Liver (tissue), 9 donors: Measurements from ENCODE around the gene CHST12. TPM values are rescaled to one million over a fixed set of nuclear protein-coding genes. Genes with fewer than 3 reads are reported as not detected.

Experiments used
- DNase-seq: peaks from one replicate; pipeline ENCODE4 v3.0.0-alpha.2; 2017; ENCODE audit warnings: low spot score
- H3K27ac ChIP-seq, 2 donors: one replicate each; pipeline ENCODE4 v1.7.0; 2013; ENCODE audit warnings: inconsistent platforms in 2 of 2, low read length in 2 of 2, control low read depth in 1 of 2, low read depth in 1 of 2, mild to moderate bottlenecking in 1 of 2
- H3K27me3 ChIP-seq, 4 donors: one replicate each; pipeline versions ENCODE4 v1.6.1 to v1.7.0; 2013; ENCODE audit warnings: low read length in 3 of 4, inconsistent platforms in 1 of 4, mild to moderate bottlenecking in 1 of 4, moderate library complexity in 1 of 4; ENCODE audit not compliant: control insufficient read depth in 4 of 4, insufficient read depth in 4 of 4
- H3K36me3 ChIP-seq, 4 donors: one replicate each; pipeline versions ENCODE4 v1.6.1 to v1.7.0; 2013; ENCODE audit warnings: low read length in 3 of 4, mild to moderate bottlenecking in 3 of 4, low read depth in 1 of 4, moderate library complexity in 1 of 4; ENCODE audit not compliant: control insufficient read depth in 4 of 4, insufficient read depth in 3 of 4
- H3K4me1 ChIP-seq, 4 donors: one replicate each; pipeline versions ENCODE4 v1.6.1 to v1.7.0; 2013; ENCODE audit warnings: low read length in 3 of 4, mild to moderate bottlenecking in 3 of 4, moderate library complexity in 1 of 4; ENCODE audit not compliant: control insufficient read depth in 4 of 4, insufficient read depth in 4 of 4
- H3K4me3 ChIP-seq, 3 donors: one replicate each; pipeline versions ENCODE4 v1.6.1 to v1.7.0; 2013; ENCODE audit warnings: low read length in 3 of 3, control low read depth in 1 of 3, low read depth in 1 of 3, mild to moderate bottlenecking in 1 of 3
- H3K9ac ChIP-seq, 2 donors: one replicate each; pipeline ENCODE4 v1.7.0; 2013; ENCODE audit warnings: low read length in 2 of 2, mild to moderate bottlenecking in 2 of 2, moderate library complexity in 2 of 2, control low read depth in 1 of 2, low read depth in 1 of 2
- H3K9me3 ChIP-seq, 4 donors: one replicate each; pipeline versions ENCODE4 v1.6.1 to v1.7.0; 2013; ENCODE audit warnings: low read length in 3 of 4; ENCODE audit not compliant: control insufficient read depth in 4 of 4
- ATF3 ChIP-seq: IDR thresholded peaks from 2 replicates; pipeline ENCODE4 v1.6.1; 2016; ENCODE audit warnings: antibody characterized with exemption
- CTCF ChIP-seq: fragments of 150-350 bp; IDR thresholded peaks from 2 replicates; pipeline ENCODE4 v1.5.1; 2017; ENCODE audit warnings: improper control_type of control experiment, low read depth, low read length; ENCODE audit not compliant: missing input control
- FOXA1 ChIP-seq: IDR thresholded peaks from 2 replicates; pipeline ENCODE4 v1.6.1; 2016; ENCODE audit warnings: antibody characterized with exemption
- FOXA2 ChIP-seq: IDR thresholded peaks from 2 replicates; pipeline ENCODE4 v1.6.1; 2016; ENCODE audit warnings: antibody characterized with exemption
- GABPA ChIP-seq, 2 donors: IDR thresholded peaks in 1 of 2; conservative IDR thresholded peaks in 1 of 2; 2 replicates each; pipeline ENCODE4 v1.6.1; 2016; ENCODE audit warnings: antibody characterized with exemption in 2 of 2, mild to moderate bottlenecking in 1 of 2, moderate library complexity in 1 of 2
- HNF4A ChIP-seq, 2 donors: conservative IDR thresholded peaks; 2 replicates each; pipeline ENCODE4 v1.6.1; 2016; ENCODE audit warnings: antibody characterized with exemption in 2 of 2, mild to moderate bottlenecking in 2 of 2
- HNF4G ChIP-seq: IDR thresholded peaks from 2 replicates; pipeline ENCODE4 v1.6.1; 2016; ENCODE audit warnings: antibody characterized with exemption
- JUND ChIP-seq, 2 donors: IDR thresholded peaks; 2 replicates each; pipeline ENCODE4 v1.6.1; 2016; ENCODE audit warnings: antibody characterized with exemption in 2 of 2
- MAX ChIP-seq: IDR thresholded peaks from 2 replicates; pipeline ENCODE4 v1.6.1; 2016; ENCODE audit warnings: antibody characterized with exemption
- NR2F2 ChIP-seq: IDR thresholded peaks from 2 replicates; pipeline ENCODE4 v1.6.1; 2016; ENCODE audit warnings: antibody characterized with exemption
- RAD21 ChIP-seq, 2 donors: IDR thresholded peaks; 2 replicates each; pipeline ENCODE4 v1.6.1; 2016; ENCODE audit warnings: antibody characterized with exemption in 2 of 2, mild to moderate bottlenecking in 2 of 2
- REST ChIP-seq: IDR thresholded peaks from 2 replicates; pipeline ENCODE4 v1.6.1; 2016; ENCODE audit warnings: antibody characterized with exemption, mild to moderate bottlenecking
- RXRA ChIP-seq, 2 donors: IDR thresholded peaks; 2 replicates each; pipeline ENCODE4 v1.6.1; 2017 to 2018; ENCODE audit warnings: antibody characterized with exemption in 2 of 2, mild to moderate bottlenecking in 1 of 2
- SP1 ChIP-seq: IDR thresholded peaks from 2 replicates; pipeline ENCODE4 v1.6.1; 2018; ENCODE audit warnings: antibody characterized with exemption, mild to moderate bottlenecking
- TAF1 ChIP-seq: conservative IDR thresholded peaks from 2 replicates; pipeline ENCODE4 v1.6.1; 2016; ENCODE audit warnings: antibody characterized with exemption, mild to moderate bottlenecking
- YY1 ChIP-seq: IDR thresholded peaks from 2 replicates; pipeline ENCODE4 v1.6.1; 2016; ENCODE audit warnings: antibody characterized with exemption, mild to moderate bottlenecking
- ZBTB33 ChIP-seq: IDR thresholded peaks from 2 replicates; pipeline ENCODE4 v1.6.1; 2016; ENCODE audit warnings: antibody characterized with exemption
- WGBS: extraction: QIAGEN DNeasy Blood & Tissue Kit; methylation state at CpG from one replicate; pipeline ENCODE4 v1.1.7; 2013; 5-methylcytosine and 5-hydroxymethylcytosine counted together
- polyA plus RNA-seq, 2 donors: library from polyadenylated mRNA; stranded (reverse) in 1 of 2; unstranded in 1 of 2; fragments of 200-250 nt in 1 of 2; fragments of >200 nt in 1 of 2; fragmentation: Nextera tagmentation in 1 of 2; extraction: Ambion mirVana in 1 of 2; gene quantifications; one replicate each; pipeline versions ENCODE4 v1.2.1 to v1.2.3, GENCODE V29; 2013 to 2015
- total RNA-seq, 2 donors: library from RNA; depleted of rRNA; stranded (reverse); fragments of >200 nt; gene quantifications; one replicate each; pipeline ENCODE4 v1.2.3, GENCODE V29; 2014
- donor health status: healthy.
- donor health status: healthy.
- donor health status: healthy.
- donor health status: healthy.
- donor health status: healthy.

Gene CHST12
- total and polyA plus RNA-seq, 4 donors: 3.2 to 11.9 (median 5.2) TPM

DNA sequence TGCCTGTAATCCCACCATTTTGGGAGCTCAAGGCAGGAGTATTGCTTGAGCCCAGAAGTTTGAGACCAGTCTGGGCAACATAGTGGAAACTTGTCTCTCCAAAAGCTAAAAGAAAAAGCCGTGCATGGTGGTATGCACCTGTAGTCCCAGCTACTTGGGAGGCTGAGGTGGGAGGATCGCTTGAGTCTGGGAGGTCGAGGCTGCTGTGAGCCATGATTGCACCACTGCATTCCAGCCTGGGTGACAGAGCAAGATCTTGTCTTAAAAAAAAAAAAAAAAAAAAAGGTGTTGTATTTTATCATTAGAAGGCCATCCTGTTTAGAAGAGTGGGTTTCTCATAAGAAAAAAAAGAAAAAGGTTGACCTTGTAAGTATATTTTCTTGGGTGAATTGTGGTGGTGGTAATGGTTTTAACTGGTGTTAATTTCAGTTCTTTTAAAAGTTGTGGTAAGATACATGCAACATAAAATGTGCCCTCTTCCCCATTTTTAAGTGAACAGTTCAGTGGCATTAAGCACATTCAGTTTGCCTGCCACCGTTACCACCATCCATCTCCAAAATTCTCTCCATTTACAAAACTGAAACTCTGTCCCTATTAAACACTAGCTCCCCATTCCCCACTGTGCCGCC lies 38.1 kb downstream of the CHST12 start:
- H3K4me3 ChIP-seq: no peak overlapping the region
- H3K36me3 ChIP-seq: peaks cover 0 to 5% (median 3%) of the 10 kb centered on the region in 4 donors
- H3K9ac ChIP-seq: no peak overlapping the region
- no peaks in the 10 kb centered on the region for H3K27me3 ChIP-seq
- no peak for TF ChIP-seq SP1
- no peak for TF ChIP-seq ZBTB33
- TF ChIP-seq RXRA (IDR thresholded peaks at IDR 0.05): no peak
- TF ChIP-seq HNF4A (conservative IDR thresholded peaks at IDR 0.05): no peak
- no peak for TF ChIP-seq FOXA2
- no peak for TF ChIP-seq ATF3
- no peak for TF ChIP-seq NR2F2
- TF ChIP-seq YY1: no peak
- TF ChIP-seq TAF1: no peak
- TF ChIP-seq JUND (IDR thresholded peaks at IDR 0.05): no peak
- no peak for TF ChIP-seq HNF4G
- no peak for TF ChIP-seq RAD21 (IDR thresholded peaks at IDR 0.05)
- no peak for TF ChIP-seq GABPA (IDR thresholded peaks at IDR 0.05 in 1 of 2, conservative IDR thresholded peaks at IDR 0.05 in 1 of 2)
- no peak for TF ChIP-seq REST
- no peak for TF ChIP-seq MAX
- TF ChIP-seq FOXA1: no peak
- H3K4me1 ChIP-seq: no peaks in the 10 kb centered on the region
- H3K27ac ChIP-seq: no peak overlapping the region
- no peaks in the 10 kb centered on the region for H3K9me3 ChIP-seq
- 95% methylated on average over 5 of the region's 5 CpGs for WGBS
- no peak for DNase-seq

GRCh38 chr7:2443491-2443890 lies 40.1 kb downstream of the CHST12 start:
- peaks cover 0 to 8% (median under 1%) of the 10 kb centered on the region in 4 donors for H3K36me3 ChIP-seq
- H3K4me3 ChIP-seq: no peak overlapping the region
- H3K27ac ChIP-seq: no peak overlapping the region
- no peak for DNase-seq
- no peaks in the 10 kb centered on the region for H3K9me3 ChIP-seq
- no peaks in the 10 kb centered on the region for H3K4me1 ChIP-seq
- no peak overlapping the region for H3K9ac ChIP-seq
- WGBS: 96% methylated on average over 9 of the region's 9 CpGs
- H3K27me3 ChIP-seq: no peaks in the 10 kb centered on the region
- TF ChIP-seq RAD21 (IDR thresholded peaks at IDR 0.05) (no peak), ZBTB33 (no peak), MAX (no peak), CTCF (no peak), SP1 (no peak), ATF3 (no peak), REST (no peak), HNF4G (no peak), TAF1 (no peak), GABPA (IDR thresholded peaks at IDR 0.05 in 1 of 2, conservative IDR thresholded peaks at IDR 0.05 in 1 of 2) (no peak)
